ENCODE measurements around the gene ZBTB18. TPM values are rescaled to one million over a fixed set of nuclear protein-coding genes. Genes with fewer than 3 reads are reported as not detected.

Gene ZBTB18
- total RNA-seq, 1 donor from 2014 or later = 8.8 TPM

GRCh38 chr1:244077473-244078220 is 26.6 kb downstream of the ZBTB18 start:
- TF ChIP-seq POLR2AphosphoS5 (IDR thresholded peaks at IDR 0.05; ENCODE audit: insufficient read depth in 1 of 2, low read depth in 1 of 2) (no peak), CTCF (IDR thresholded peaks at IDR 0.05) (no peak), POLR2A (IDR thresholded peaks at IDR 0.05) (no peak)
- peak in 1 of 2 donors; percentile 74 for DNase-seq (ENCODE audit: extremely low spot score in 2 of 2)
- Histone ChIP-seq H3K9me3 (no peaks in the 10 kb centered on the region), H3K27ac (no peak overlapping the region), H3K4me3 (no peak overlapping the region), H3K36me3 (no peaks in the 10 kb centered on the region), H3K27me3 (no peaks in the 10 kb centered on the region), H3K4me1 (peaks cover 6% of the 10 kb centered on the region)
- intact Hi-C loops (cut with DNase I) = no loop called here

GRCh38 chr1:244080343-244080929 is 29.4 kb downstream of the ZBTB18 start:
- Histone ChIP-seq H3K4me3 (no peak overlapping the region), H3K27me3 (no peaks in the 10 kb centered on the region), H3K9me3 (no peaks in the 10 kb centered on the region), H3K4me1 (peaks cover 1% of the 10 kb centered on the region), H3K27ac (no peak overlapping the region), H3K36me3 (no peaks in the 10 kb centered on the region)
- intact Hi-C loops (cut with DNase I) = no loop called here
- peak in 1 of 2 donors; percentile 62 for DNase-seq (ENCODE audit: extremely low spot score in 2 of 2)
- TF ChIP-seq POLR2AphosphoS5 (IDR thresholded peaks at IDR 0.05; ENCODE audit: insufficient read depth in 1 of 2, low read depth in 1 of 2) = no peak
- TF ChIP-seq POLR2A (IDR thresholded peaks at IDR 0.05) = no peak
- no peak for TF ChIP-seq CTCF (IDR thresholded peaks at IDR 0.05)

- no peaks in the 10 kb centered on the region for H3K9me3 ChIP-seq
- H3K36me3 ChIP-seq = no peaks in the 10 kb centered on the region
- H3K27me3 ChIP-seq = no peaks in the 10 kb centered on the region
- H3K4me1 ChIP-seq = no peaks in the 10 kb centered on the region
- no peak overlapping the region for H3K4me3 ChIP-seq
- DNase-seq (ENCODE audit: extremely low spot score in 2 of 2) = peak in 1 of 2 donors; percentile 60
- intact Hi-C loops (cut with DNase I) = no loop called here
- H3K27ac ChIP-seq = no peak overlapping the region
- TF ChIP-seq POLR2A (IDR thresholded peaks at IDR 0.05) (no peak), CTCF (IDR thresholded peaks at IDR 0.05) (no peak), POLR2AphosphoS5 (IDR thresholded peaks at IDR 0.05; ENCODE audit: insufficient read depth in 1 of 2, low read depth in 1 of 2) (no peak)
Observed at GRCh38 chr1:244082969-244083368, 31.9 kb downstream of the ZBTB18 start.

GRCh38 chr1:244083383-244083943 is 32.4 kb downstream of the ZBTB18 start:
- DNase-seq (ENCODE audit: extremely low spot score in 2 of 2) = peak; percentile 32 to 84
- Histone ChIP-seq H3K36me3 (no peaks in the 10 kb centered on the region), H3K27ac (no peak overlapping the region), H3K4me1 (no peaks in the 10 kb centered on the region), H3K4me3 (no peak overlapping the region), H3K9me3 (no peaks in the 10 kb centered on the region), H3K27me3 (no peaks in the 10 kb centered on the region)
- intact Hi-C loops (cut with DNase I) = no loop called here
- TF ChIP-seq CTCF (IDR thresholded peaks at IDR 0.05) = no peak
- no peak for TF ChIP-seq POLR2AphosphoS5 (IDR thresholded peaks at IDR 0.05; ENCODE audit: insufficient read depth in 1 of 2, low read depth in 1 of 2)
- no peak for TF ChIP-seq POLR2A (IDR thresholded peaks at IDR 0.05)

- Histone ChIP-seq H3K9me3 (no peaks in the 10 kb centered on the region), H3K4me1 (no peaks in the 10 kb centered on the region), H3K36me3 (no peaks in the 10 kb centered on the region), H3K27me3 (no peaks in the 10 kb centered on the region), H3K4me3 (no peak overlapping the region), H3K27ac (no peak overlapping the region)
- TF ChIP-seq POLR2A (IDR thresholded peaks at IDR 0.05) (no peak), POLR2AphosphoS5 (IDR thresholded peaks at IDR 0.05; ENCODE audit: insufficient read depth in 1 of 2, low read depth in 1 of 2) (no peak), CTCF (IDR thresholded peaks at IDR 0.05) (no peak)
- DNase-seq (ENCODE audit: extremely low spot score in 2 of 2) = peak in 1 of 2 donors; percentile 2
- intact Hi-C loops (cut with DNase I) = no loop called here
Observed at GRCh38 chr1:244084763-244085162, 33.7 kb downstream of the ZBTB18 start.
